Measurements from ENCODE around the gene CFAP100. TPM values are rescaled to one million over a fixed set of nuclear protein-coding genes. Genes with fewer than 3 reads are reported as not detected.
A peak's percentile ranks its signal among the peaks of the same experiment; 100 is the strongest.

The CFAP100 gene
- total RNA-seq, 1 donor = not detected

- peak overlapping the region; percentile 51 for H3K4me3 ChIP-seq (ENCODE audit: low read depth, low read length)
- peak; percentile 93 for DNase-seq (ENCODE audit: low read depth)
- TF ChIP-seq CTCF (IDR thresholded peaks at IDR 0.05; ENCODE audit: insufficient read depth, low read length) = peak; percentile 30
Measured at GRCh38 chr3:126472277-126473006, 77.7 kb downstream of the CFAP100 start.

GRCh38 chr3:126473292-126474168 is 78.8 kb downstream of the CFAP100 start:
- TF ChIP-seq CTCF (IDR thresholded peaks at IDR 0.05; ENCODE audit: insufficient read depth, low read length) = no peak
- peak overlapping the region; percentile 51 for H3K4me3 ChIP-seq (ENCODE audit: low read depth, low read length)
- DNase-seq (ENCODE audit: low read depth) = no peak

GRCh38 chr3:126474498-126475412 is 80.0 kb downstream of the CFAP100 start:
- peak; percentile 42 for DNase-seq (ENCODE audit: low read depth)
- peak overlapping the region; percentile 88 for H3K4me3 ChIP-seq (ENCODE audit: low read depth, low read length)
- no peak for TF ChIP-seq CTCF (IDR thresholded peaks at IDR 0.05; ENCODE audit: insufficient read depth, low read length)

GRCh38 chr3:126475413-126476114 is 80.9 kb downstream of the CFAP100 start, which contains the start of gene ZXDC:
TSS of gene ZXDC (minus strand) at chr3:126475891. CDS start at chr3:126475865, 26 bp downstream.
- DNase-seq (ENCODE audit: low read depth) = peak; percentile 93
- H3K4me3 ChIP-seq (ENCODE audit: low read depth, low read length) = peak within 1 kb of the TSS; percentile 88
- TF ChIP-seq CTCF (IDR thresholded peaks at IDR 0.05; ENCODE audit: insufficient read depth, low read length) = peak; percentile 52

- TF ChIP-seq CTCF (IDR thresholded peaks at IDR 0.05; ENCODE audit: insufficient read depth, low read length) = no peak
- peak; percentile 36 for DNase-seq (ENCODE audit: low read depth)
- H3K4me3 ChIP-seq (ENCODE audit: low read depth, low read length) = peak overlapping the region; percentile 88
Measured at GRCh38 chr3:126476166-126477060, 81.7 kb downstream of the CFAP100 start.

Measured in fibroblast of the aortic adventitia (primary cell).